K562 (cell line): ENCODE results near the gene SERGEF. TPM values are rescaled to one million over a fixed set of nuclear protein-coding genes. Genes with fewer than 3 reads are reported as not detected.
A peak's percentile ranks its signal among the peaks of the same experiment; 100 is the strongest.

Experiments
- ATAC-seq: fragments of 200-7000 bp; cut with Tn5 transposase; 3 replicates; pipeline ENCODE4 v1.9.1; 2020; ENCODE audit warnings: moderate library complexity
- BruUV-seq: library from RNA; stranded (reverse); fragments of 400-500 nt; replicated peaks from 2 replicates; lab custom pipeline; 2021; lab: Mats Ljungman, UMichigan
- CTCF ChIA-PET: fragments of 300-600 bp; formaldehyde crosslinking; extraction: SDS; loops from one replicate; lab custom pipeline; 2021; ENCODE audit warnings: low intra/inter-chr PET ratio; lab: Yijun Ruan, JAX
- POLR2A ChIA-PET: fragments of 300-600, 350-650 bp; sonication (Branson Sonifier 250); formaldehyde crosslinking; extraction: SDS; loops from one replicate; lab custom pipeline; 2021; ENCODE audit warnings: antibody characterized with exemption, inconsistent platforms; lab: Yijun Ruan, JAX
- DNase-seq, 4 experiments: peaks; one replicate each; pipeline versions ENCODE4 v3.0.0 to v3.0.0-alpha.2; 2011 to 2018; ENCODE audit warnings: low spot score in 3 of 4, mixed read lengths in 3 of 4; ENCODE audit errors: extremely low read depth in 1 of 4
- FAIRE-seq: peaks from 2 replicates; lab custom pipeline; 2011; peaks lifted over from hg19 to GRCh38; lab: Jason Lieb, UNC
- H2AFZ ChIP-seq: 2 replicates; pipeline ENCODE4 v1.6.0; 2011; ENCODE audit warnings: low read depth, low read length, control low read depth, inconsistent platforms
- H3K27ac ChIP-seq: fragments of 200-600 bp; 3 replicates; pipeline ENCODE4 v1.8.0; 2011; ENCODE audit warnings: low read depth, mild to moderate bottlenecking, control low read depth, inconsistent platforms, low read length, moderate library complexity, mixed read lengths; ENCODE audit errors: extremely low read depth
- H3K27me3 ChIP-seq, 2 experiments: fragments of 300-600 bp in 1 of 2; 2 replicates in 1 of 2; 3 replicates in 1 of 2; pipeline versions ENCODE4 v1.6.0 to v1.8.0; 2011; ENCODE audit warnings: inconsistent platforms in 2 of 2, low read length in 2 of 2, mild to moderate bottlenecking in 1 of 2, mixed read lengths in 1 of 2, moderate library complexity in 1 of 2; ENCODE audit not compliant: control insufficient read depth in 2 of 2, insufficient read depth in 2 of 2
- H3K36me3 ChIP-seq: fragments of 300-600 bp; 3 replicates; pipeline ENCODE4 v1.8.0; 2011; ENCODE audit warnings: mild to moderate bottlenecking, low read length, inconsistent platforms; ENCODE audit not compliant: control insufficient read depth, insufficient read depth
- H3K4me1 ChIP-seq, 2 experiments: fragments of 200-600 bp in 1 of 2; replicated peaks in 1 of 2; 2 replicates in 1 of 2; 3 replicates in 1 of 2; pipeline versions ENCODE4 v1.5.1 to v1.8.0; 2011; ENCODE audit warnings: inconsistent platforms in 2 of 2, low read length in 2 of 2, mild to moderate bottlenecking in 1 of 2, mixed read lengths in 1 of 2, moderate library complexity in 1 of 2; ENCODE audit not compliant: control insufficient read depth in 2 of 2, insufficient read depth in 2 of 2
- H3K4me2 ChIP-seq: 2 replicates; pipeline ENCODE4 v1.6.1; 2011; ENCODE audit warnings: low read length, control low read depth, inconsistent platforms, mixed read lengths; ENCODE audit not compliant: insufficient read depth
- H3K4me3 ChIP-seq: fragments of 200-600 bp; sonication (generic), shearing (Covaris generic); 2 replicates; pipeline ENCODE4 v1.5.1; 2016; ENCODE audit warnings: control low read depth, inconsistent platforms
- H3K79me2 ChIP-seq: fragments of 200-600 bp; 3 replicates; pipeline ENCODE4 v1.8.0; 2011; ENCODE audit warnings: low read length, inconsistent platforms; ENCODE audit not compliant: control insufficient read depth, insufficient read depth
- H3K9ac ChIP-seq, 2 experiments: 2 replicates each; pipeline versions ENCODE4 v1.6.0 to v1.6.1; 2011; ENCODE audit warnings: low read depth in 2 of 2, low read length in 2 of 2, control low read depth in 1 of 2, inconsistent platforms in 1 of 2, mild to moderate bottlenecking in 1 of 2, mixed read lengths in 1 of 2; ENCODE audit not compliant: insufficient read depth in 1 of 2
- H3K9me1 ChIP-seq: one replicate; pipeline ENCODE4 v1.6.0; 2011; ENCODE audit warnings: inconsistent platforms, mild to moderate bottlenecking, low read length, moderate library complexity; ENCODE audit not compliant: control insufficient read depth, insufficient read depth
- H3K9me3 ChIP-seq: replicated peaks from 2 replicates; pipeline ENCODE4 v1.5.1; 2011; ENCODE audit warnings: low read depth, low read length, inconsistent platforms; ENCODE audit not compliant: control insufficient read depth, insufficient read depth
- H4K20me1 ChIP-seq: replicated peaks from 2 replicates; pipeline ENCODE4 v1.6.1; 2011; ENCODE audit warnings: low read length, inconsistent platforms, mixed read lengths; ENCODE audit not compliant: control insufficient read depth, insufficient read depth
- CBX3 ChIP-seq, 2 experiments: IDR thresholded peaks; 1 replicate in 1 of 2; 2 replicates in 1 of 2; pipeline ENCODE4 v1.6.1; 2012; ENCODE audit warnings: inconsistent platforms in 2 of 2, low read length in 2 of 2, borderline replicate concordance in 1 of 2, control low read depth in 1 of 2
- YY1 ChIP-seq, 3 experiments: IDR thresholded peaks; 2 replicates each; pipeline ENCODE4 v1.6.1; 2011; ENCODE audit warnings: low read length in 2 of 3, mild to moderate bottlenecking in 2 of 3, moderate library complexity in 2 of 3, borderline replicate concordance in 1 of 3, control low read depth in 1 of 3, low read depth in 1 of 3; ENCODE audit not compliant: insufficient read depth in 3 of 3, insufficient replicate concordance in 2 of 3, control insufficient read depth in 1 of 3, insufficient read length in 1 of 3; ENCODE audit errors: extremely low read depth in 1 of 3
- WGBS: fragments of 100-300 bp; shearing (Covaris generic); methylation state at CpG from one replicate; pipeline ENCODE4 v1.1.6; 2016; ENCODE audit warnings: low coverage, mixed read lengths; ENCODE audit not compliant: insufficient coverage; ENCODE audit errors: missing lambda C conversion rate; 5-methylcytosine and 5-hydroxymethylcytosine counted together
- in situ Hi-C: fragments of 300-500 bp; cut with MboI; formaldehyde crosslinking; loops from 4 replicates; pipeline ENCODE4 v1.15.0; 2018; ENCODE audit warnings: inconsistent platforms, mixed read lengths
- intact Hi-C: fragments of 100-400 bp; cut with micrococcal nuclease; formaldehyde crosslinking; loops from 2 replicates; pipeline ENCODE4 v1.14.2; 2022
- polyA plus RNA-seq, 8 experiments: library from polyadenylated mRNA; depleted of rRNA in 4 of 8; stranded (reverse) in 5 of 8; unstranded in 3 of 8; fragments of >200 nt; fragmentation: Nextera tagmentation in 2 of 8; fragmentation: Illumina TruSeq in 1 of 8; extraction: Ambion mirVana in 2 of 8; extraction: Trizol in 1 of 8; gene quantifications; 2 replicates each; pipeline versions ENCODE4 v1.2.1 to v1.2.3, GENCODE V29; 2011 to 2014; ENCODE audit warnings: inconsistent platforms in 1 of 8, missing spikeins in 1 of 8
- total RNA-seq, 7 experiments: library from RNA; depleted of rRNA in 6 of 7; stranded (reverse); fragments of >200 nt in 6 of 7; fragmentation: Illumina TruSeq in 2 of 7; extraction: Trizol in 2 of 7; gene quantifications; 2 replicates each; pipeline versions ENCODE4 v1.2.1 to v1.2.3, GENCODE V29; 2011 to 2021; ENCODE audit warnings: low replicate concordance in 1 of 7
- TF ChIP-seq, protein P1 (sequence below), 2 experiments: fragments of 450-650 bp; conservative IDR thresholded peaks; 2 replicates each; pipeline ENCODE4 v1.6.1; 2017; ENCODE audit warnings: mild to moderate bottlenecking in 2 of 2, moderate library complexity in 2 of 2
- TF ChIP-seq, protein P2 (sequence below), 2 experiments: fragments of 450-650 bp in 1 of 2; sonication (generic) in 1 of 2; formaldehyde crosslinking in 1 of 2; IDR thresholded peaks in 1 of 2; conservative IDR thresholded peaks in 1 of 2; 2 replicates each; pipeline versions ENCODE4 v1.6.1 to v1.8.1; 2016 to 2023; ENCODE audit warnings: mild to moderate bottlenecking in 2 of 2, moderate library complexity in 2 of 2, inconsistent platforms in 1 of 2, missing genetic modification reagents in 1 of 2
- TF ChIP-seq, protein P3 (sequence below): sonication (generic); formaldehyde crosslinking; IDR thresholded peaks from 2 replicates; pipeline ENCODE4 v1.8.1; 2023; ENCODE audit warnings: mild to moderate bottlenecking, missing genetic modification reagents, moderate library complexity
- TF ChIP-seq, protein P4 (sequence below): fragments of 450-650 bp; IDR thresholded peaks from 2 replicates; pipeline ENCODE4 v1.6.1; 2018; ENCODE audit not compliant: partially characterized antibody
- TF ChIP-seq, protein P5 (sequence below): sonication (generic); formaldehyde crosslinking; IDR thresholded peaks from 2 replicates; pipeline ENCODE4 v1.8.0; 2022; ENCODE audit warnings: mild to moderate bottlenecking, missing genetic modification reagents

Gene SERGEF
- total and polyA plus RNA-seq, 9 of the 15 experiments (the other 6 are each of a cell fraction or from before 2014, with no cell fraction given), result 10.2 to 28.0 (median 19.9) TPM

DNA sequence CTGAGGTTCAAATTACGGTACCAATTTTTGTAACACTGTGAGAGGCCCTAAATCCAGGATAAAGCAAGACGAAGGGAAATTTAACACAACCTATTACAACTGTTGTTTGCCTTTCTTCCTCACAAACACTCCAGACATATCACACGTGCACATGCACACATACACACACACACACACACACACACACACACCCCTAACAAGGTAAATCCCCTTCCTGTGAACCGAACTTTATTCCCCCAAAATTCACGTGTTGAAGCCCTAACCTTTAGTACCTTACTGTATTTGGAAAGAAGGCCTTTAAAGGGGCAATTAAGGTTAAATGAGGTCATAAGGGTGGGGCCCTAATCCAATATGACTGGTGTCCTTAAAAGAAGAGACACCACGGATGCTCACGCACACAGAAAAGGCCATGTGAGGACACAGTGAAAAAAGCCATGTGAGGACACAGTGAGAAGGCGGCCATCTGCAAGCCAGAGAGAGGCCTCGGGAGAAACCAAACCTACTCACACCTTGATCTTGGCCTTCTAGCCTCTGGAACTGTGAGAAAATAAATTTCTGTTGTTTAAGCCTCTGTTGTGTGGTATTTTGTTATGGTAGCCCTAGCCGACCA, 1.8 kb downstream of the SERGEF start:
- no peaks in the 10 kb centered on the region for H3K9me3 ChIP-seq
- peak; percentile 65 for FAIRE-seq
- H3K79me2 ChIP-seq, result peaks cover 20% of the 10 kb centered on the region; the same call in 2 of the 3 replicates
- intact Hi-C loops, result loop anchor here (5.0 kb wide), 1 partner anchor 96 kb away; the partner anchor contains the start of gene SAAL1
- H2AFZ ChIP-seq, result peak overlapping the region; percentile 84
- ChIA-PET POLR2A (interaction anchor here (1.0 kb wide), 1 partner anchor 13 kb away, joined by 3 read pairs; no protein-coding TSS in a partner anchor), CTCF (no interaction called here)
- peak overlapping the region; percentile 63; the same call in 1 of the 2 replicates for H3K4me3 ChIP-seq
- H4K20me1 ChIP-seq, result no peaks in the 10 kb centered on the region
- peaks cover 13 to 28% of the 10 kb centered on the region in 2 experiments; a peak in 4 of 5 replicates for H3K4me1 ChIP-seq
- H3K27ac ChIP-seq, result peak overlapping the region; percentile 14; the same call in 1 of the 3 replicates
- DNase-seq, result peak in 1 of 4 experiments; percentile 37
- peak overlapping the region; percentile 67 to 69; a peak in 3 of 4 replicates for H3K9ac ChIP-seq
- TSS peak; percentile 41 for BruUV-seq
- in situ Hi-C loops, result no loop called here
- peak overlapping the region; percentile 89 for H3K4me2 ChIP-seq
- WGBS, result 44% methylated on average over 10 of the region's 10 CpGs
- peaks cover 0 to 7% of the 10 kb centered on the region in 2 experiments; a peak in 3 of 5 replicates for H3K27me3 ChIP-seq
- no peaks in the 10 kb centered on the region for H3K9me1 ChIP-seq
- peaks cover 5% of the 10 kb centered on the region; the same call in 2 of the 3 replicates for H3K36me3 ChIP-seq
- ATAC-seq, result no peak
- TF ChIP-seq, protein P1, sequence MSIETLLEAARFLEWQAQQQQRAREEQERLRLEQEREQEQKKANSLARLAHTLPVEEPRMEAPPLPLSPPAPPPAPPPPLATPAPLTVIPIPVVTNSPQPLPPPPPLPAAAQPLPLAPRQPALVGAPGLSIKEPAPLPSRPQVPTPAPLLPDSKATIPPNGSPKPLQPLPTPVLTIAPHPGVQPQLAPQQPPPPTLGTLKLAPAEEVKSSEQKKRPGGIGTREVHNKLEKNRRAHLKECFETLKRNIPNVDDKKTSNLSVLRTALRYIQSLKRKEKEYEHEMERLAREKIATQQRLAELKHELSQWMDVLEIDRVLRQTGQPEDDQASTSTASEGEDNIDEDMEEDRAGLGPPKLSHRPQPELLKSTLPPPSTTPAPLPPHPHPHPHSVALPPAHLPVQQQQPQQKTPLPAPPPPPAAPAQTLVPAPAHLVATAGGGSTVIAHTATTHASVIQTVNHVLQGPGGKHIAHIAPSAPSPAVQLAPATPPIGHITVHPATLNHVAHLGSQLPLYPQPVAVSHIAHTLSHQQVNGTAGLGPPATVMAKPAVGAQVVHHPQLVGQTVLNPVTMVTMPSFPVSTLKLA (conservative IDR thresholded peaks at IDR 0.05), result peak; percentile 47 to 49; a peak in 2 of 4 replicates
- TF ChIP-seq CBX3 (IDR thresholded peaks at IDR 0.05; ENCODE audit: borderline replicate concordance in 1 of 2, low read length in 2 of 2) (0 out of 3 replicates have a peak, but pooled peaks of 1 of the 2 experiments have one; percentile 2), YY1 (IDR thresholded peaks at IDR 0.05; ENCODE audit: borderline replicate concordance in 1 of 3, control insufficient read depth in 1 of 3, extremely low read depth in 1 of 3, insufficient read depth in 3 of 3, insufficient read length in 1 of 3, insufficient replicate concordance in 2 of 3, low read depth in 1 of 3, low read length in 2 of 3) (peak in 1 of 3 experiments; percentile 64)
- TF ChIP-seq, protein P2, sequence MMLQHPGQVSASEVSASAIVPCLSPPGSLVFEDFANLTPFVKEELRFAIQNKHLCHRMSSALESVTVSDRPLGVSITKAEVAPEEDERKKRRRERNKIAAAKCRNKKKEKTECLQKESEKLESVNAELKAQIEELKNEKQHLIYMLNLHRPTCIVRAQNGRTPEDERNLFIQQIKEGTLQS (IDR thresholded peaks at IDR 0.05), result peak; percentile 70
- TF ChIP-seq, protein P2 (CRISPR knock-in tag; conservative IDR thresholded peaks at IDR 0.05), result no peak
- TF ChIP-seq, protein P3, sequence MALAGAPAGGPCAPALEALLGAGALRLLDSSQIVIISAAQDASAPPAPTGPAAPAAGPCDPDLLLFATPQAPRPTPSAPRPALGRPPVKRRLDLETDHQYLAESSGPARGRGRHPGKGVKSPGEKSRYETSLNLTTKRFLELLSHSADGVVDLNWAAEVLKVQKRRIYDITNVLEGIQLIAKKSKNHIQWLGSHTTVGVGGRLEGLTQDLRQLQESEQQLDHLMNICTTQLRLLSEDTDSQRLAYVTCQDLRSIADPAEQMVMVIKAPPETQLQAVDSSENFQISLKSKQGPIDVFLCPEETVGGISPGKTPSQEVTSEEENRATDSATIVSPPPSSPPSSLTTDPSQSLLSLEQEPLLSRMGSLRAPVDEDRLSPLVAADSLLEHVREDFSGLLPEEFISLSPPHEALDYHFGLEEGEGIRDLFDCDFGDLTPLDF (CRISPR knock-in tag), result no peak
- TF ChIP-seq, protein P4, sequence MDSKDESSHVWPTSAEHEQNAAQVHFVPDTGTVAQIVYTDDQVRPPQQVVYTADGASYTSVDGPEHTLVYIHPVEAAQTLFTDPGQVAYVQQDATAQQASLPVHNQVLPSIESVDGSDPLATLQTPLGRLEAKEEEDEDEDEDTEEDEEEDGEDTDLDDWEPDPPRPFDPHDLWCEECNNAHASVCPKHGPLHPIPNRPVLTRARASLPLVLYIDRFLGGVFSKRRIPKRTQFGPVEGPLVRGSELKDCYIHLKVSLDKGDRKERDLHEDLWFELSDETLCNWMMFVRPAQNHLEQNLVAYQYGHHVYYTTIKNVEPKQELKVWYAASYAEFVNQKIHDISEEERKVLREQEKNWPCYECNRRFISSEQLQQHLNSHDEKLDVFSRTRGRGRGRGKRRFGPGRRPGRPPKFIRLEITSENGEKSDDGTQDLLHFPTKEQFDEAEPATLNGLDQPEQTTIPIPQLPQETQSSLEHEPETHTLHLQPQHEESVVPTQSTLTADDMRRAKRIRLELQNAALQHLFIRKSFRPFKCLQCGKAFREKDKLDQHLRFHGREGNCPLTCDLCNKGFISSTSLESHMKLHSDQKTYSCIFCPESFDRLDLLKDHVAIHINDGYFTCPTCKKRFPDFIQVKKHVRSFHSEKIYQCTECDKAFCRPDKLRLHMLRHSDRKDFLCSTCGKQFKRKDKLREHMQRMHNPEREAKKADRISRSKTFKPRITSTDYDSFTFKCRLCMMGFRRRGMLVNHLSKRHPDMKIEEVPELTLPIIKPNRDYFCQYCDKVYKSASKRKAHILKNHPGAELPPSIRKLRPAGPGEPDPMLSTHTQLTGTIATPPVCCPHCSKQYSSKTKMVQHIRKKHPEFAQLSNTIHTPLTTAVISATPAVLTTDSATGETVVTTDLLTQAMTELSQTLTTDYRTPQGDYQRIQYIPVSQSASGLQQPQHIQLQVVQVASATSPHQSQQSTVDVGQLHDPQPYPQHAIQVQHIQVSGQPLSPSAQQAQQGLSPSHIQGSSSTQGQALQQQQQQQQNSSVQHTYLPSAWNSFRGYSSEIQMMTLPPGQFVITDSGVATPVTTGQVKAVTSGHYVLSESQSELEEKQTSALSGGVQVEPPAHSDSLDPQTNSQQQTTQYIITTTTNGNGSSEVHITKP, result peak; percentile 35
- TF ChIP-seq, protein P5, sequence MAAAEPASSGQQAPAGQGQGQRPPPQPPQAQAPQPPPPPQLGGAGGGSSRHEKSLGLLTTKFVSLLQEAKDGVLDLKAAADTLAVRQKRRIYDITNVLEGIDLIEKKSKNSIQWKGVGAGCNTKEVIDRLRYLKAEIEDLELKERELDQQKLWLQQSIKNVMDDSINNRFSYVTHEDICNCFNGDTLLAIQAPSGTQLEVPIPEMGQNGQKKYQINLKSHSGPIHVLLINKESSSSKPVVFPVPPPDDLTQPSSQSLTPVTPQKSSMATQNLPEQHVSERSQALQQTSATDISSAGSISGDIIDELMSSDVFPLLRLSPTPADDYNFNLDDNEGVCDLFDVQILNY (CRISPR knock-in tag), result no peak
